GM19043 (cell line): ENCODE measurements around the gene OR10D3.
"Not testable (repeated sequence)": the region's sequence is repeated elsewhere in the genome, so short reads cannot be mapped to it uniquely, and the experiment has no call there.

Experiments used
- ATAC-seq: cut with Tn5 transposase; IDR thresholded peaks from one replicate; pipeline ENCODE4 v1.9.1; 2021; ENCODE audit warnings: low read depth; ENCODE audit not compliant: unreplicated experiment

OR10D3 gene

GRCh38 chr11:124183068-124183467 lies at the start of gene OR10D3:
OR10D3 (plus strand) TSS chr11:124183345; CDS start chr11:124185270, 1,925 bp downstream.
- no peak for ATAC-seq

- no peak for ATAC-seq
Observed at GRCh38 chr11:124143034-124143433, 40.1 kb upstream of the OR10D3 start.

- no peak for ATAC-seq
Observed at GRCh38 chr11:124147951-124148350, 35.2 kb upstream of the OR10D3 start.

GRCh38 chr11:124150684-124151083 lies 32.5 kb upstream of the OR10D3 start:
- ATAC-seq, result no peak

- ATAC-seq, result no peak
Observed at GRCh38 chr11:124152770-124153407, 30.3 kb upstream of the OR10D3 start.

- no peak for ATAC-seq
Observed at GRCh38 chr11:124153821-124154220, 29.3 kb upstream of the OR10D3 start.

- ATAC-seq, result no peak
Observed at GRCh38 chr11:124159481-124159880, 23.7 kb upstream of the OR10D3 start.

GRCh38 chr11:124160986-124161385 lies 22.2 kb upstream of the OR10D3 start:
- no peak for ATAC-seq

- ATAC-seq, result no peak
Observed at GRCh38 chr11:124167826-124168231, 15.3 kb upstream of the OR10D3 start.

GRCh38 chr11:124168796-124169195 lies 14.3 kb upstream of the OR10D3 start:
- ATAC-seq, result no peak

- ATAC-seq, result not testable (repeated sequence)
Observed at GRCh38 chr11:124170315-124170714, 12.8 kb upstream of the OR10D3 start.

GRCh38 chr11:124170801-124171586 lies 12.2 kb upstream of the OR10D3 start:
- ATAC-seq, result no peak

- no peak for ATAC-seq
Observed at GRCh38 chr11:124172101-124172500, 11.0 kb upstream of the OR10D3 start.

- ATAC-seq, result no peak
Observed at GRCh38 chr11:124172599-124172998, 10.5 kb upstream of the OR10D3 start.

GRCh38 chr11:124174001-124174583 lies 9.1 kb upstream of the OR10D3 start:
- ATAC-seq, result no peak

GRCh38 chr11:124176925-124177715 lies 6.0 kb upstream of the OR10D3 start:
- no peak for ATAC-seq

GRCh38 chr11:124179310-124179709 lies 3.8 kb upstream of the OR10D3 start:
- ATAC-seq, result no peak

GRCh38 chr11:124190298-124191139 lies 7.4 kb downstream of the OR10D3 start:
- ATAC-seq, result no peak

- ATAC-seq, result peak; percentile 76
Observed at GRCh38 chr11:124193221-124194010, 10.3 kb downstream of the OR10D3 start.
